ENCODE data around the gene DUSP10.

- TF ChIP-seq CTCF (IDR thresholded peaks at IDR 0.05; ENCODE audit: poor library complexity, severe bottlenecking): no peak
- TF ChIP-seq TAF1 (IDR thresholded peaks at IDR 0.05; ENCODE audit: low read depth): no peak
- no peak for TF ChIP-seq EZH2 (IDR thresholded peaks at IDR 0.05; ENCODE audit: borderline replicate concordance, insufficient read depth, low read length, poor library complexity, severe bottlenecking)
- TF ChIP-seq, protein P1, sequence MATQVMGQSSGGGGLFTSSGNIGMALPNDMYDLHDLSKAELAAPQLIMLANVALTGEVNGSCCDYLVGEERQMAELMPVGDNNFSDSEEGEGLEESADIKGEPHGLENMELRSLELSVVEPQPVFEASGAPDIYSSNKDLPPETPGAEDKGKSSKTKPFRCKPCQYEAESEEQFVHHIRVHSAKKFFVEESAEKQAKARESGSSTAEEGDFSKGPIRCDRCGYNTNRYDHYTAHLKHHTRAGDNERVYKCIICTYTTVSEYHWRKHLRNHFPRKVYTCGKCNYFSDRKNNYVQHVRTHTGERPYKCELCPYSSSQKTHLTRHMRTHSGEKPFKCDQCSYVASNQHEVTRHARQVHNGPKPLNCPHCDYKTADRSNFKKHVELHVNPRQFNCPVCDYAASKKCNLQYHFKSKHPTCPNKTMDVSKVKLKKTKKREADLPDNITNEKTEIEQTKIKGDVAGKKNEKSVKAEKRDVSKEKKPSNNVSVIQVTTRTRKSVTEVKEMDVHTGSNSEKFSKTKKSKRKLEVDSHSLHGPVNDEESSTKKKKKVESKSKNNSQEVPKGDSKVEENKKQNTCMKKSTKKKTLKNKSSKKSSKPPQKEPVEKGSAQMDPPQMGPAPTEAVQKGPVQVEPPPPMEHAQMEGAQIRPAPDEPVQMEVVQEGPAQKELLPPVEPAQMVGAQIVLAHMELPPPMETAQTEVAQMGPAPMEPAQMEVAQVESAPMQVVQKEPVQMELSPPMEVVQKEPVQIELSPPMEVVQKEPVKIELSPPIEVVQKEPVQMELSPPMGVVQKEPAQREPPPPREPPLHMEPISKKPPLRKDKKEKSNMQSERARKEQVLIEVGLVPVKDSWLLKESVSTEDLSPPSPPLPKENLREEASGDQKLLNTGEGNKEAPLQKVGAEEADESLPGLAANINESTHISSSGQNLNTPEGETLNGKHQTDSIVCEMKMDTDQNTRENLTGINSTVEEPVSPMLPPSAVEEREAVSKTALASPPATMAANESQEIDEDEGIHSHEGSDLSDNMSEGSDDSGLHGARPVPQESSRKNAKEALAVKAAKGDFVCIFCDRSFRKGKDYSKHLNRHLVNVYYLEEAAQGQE (IDR thresholded peaks at IDR 0.05; ENCODE audit: borderline replicate concordance): no peak
- TF ChIP-seq RAD21 (conservative IDR thresholded peaks at IDR 0.05): no peak
- TF ChIP-seq POLR2AphosphoS5 (IDR thresholded peaks at IDR 0.05): no peak
- TF ChIP-seq MXI1 (conservative IDR thresholded peaks at IDR 0.05; ENCODE audit: poor library complexity, severe bottlenecking): no peak
- TF ChIP-seq EP300 (conservative IDR thresholded peaks at IDR 0.05; ENCODE audit: poor library complexity, severe bottlenecking): no peak
These were observed 33.8 kb downstream of the DUSP10 start for GRCh38 chr1:221708076-221708571.
